SH-SY5Y (cell line): ENCODE data around the gene SERPIND1.

Experiments
- GATA2 ChIP-seq: IDR thresholded peaks from 2 replicates; pipeline ENCODE4 v1.6.1; 2011; ENCODE audit warnings: mild to moderate bottlenecking, low read depth, low read length
- GATA3 ChIP-seq: IDR thresholded peaks from 2 replicates; pipeline ENCODE4 v1.6.1; 2011; ENCODE audit warnings: low read depth, mild to moderate bottlenecking, low read length, moderate library complexity

SERPIND1 gene

DNA sequence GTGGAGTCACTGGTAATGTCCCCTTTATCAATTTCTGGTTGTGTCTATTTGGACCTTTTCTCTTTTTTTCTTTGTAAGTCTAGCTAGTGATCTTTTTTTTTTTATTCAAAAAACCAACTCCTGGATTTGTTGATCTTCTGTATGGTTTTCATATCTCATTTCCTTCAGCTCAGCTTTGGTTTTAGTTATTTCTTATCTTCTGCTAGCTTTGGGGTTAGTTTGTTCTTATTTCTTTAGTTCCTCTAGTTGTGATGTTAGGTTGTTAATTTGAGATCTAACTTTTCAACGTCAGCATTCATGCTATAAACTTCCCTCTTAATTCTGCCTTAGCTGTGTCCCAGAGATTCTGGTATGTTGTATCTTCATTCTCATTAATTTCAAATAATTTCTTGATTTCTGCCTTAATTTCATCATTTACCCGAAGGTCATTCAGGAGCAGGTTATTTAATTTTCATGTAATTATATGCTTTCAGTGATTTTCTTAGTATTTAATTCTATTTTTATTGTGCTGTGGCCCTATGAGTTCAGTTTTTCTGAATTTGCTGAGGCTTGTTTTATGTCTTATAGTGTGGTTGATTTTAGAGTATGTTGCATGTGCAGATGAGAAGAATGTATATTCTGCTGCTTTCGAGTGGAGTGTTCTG lies 55.7 kb downstream of the SERPIND1 start:
- TF ChIP-seq GATA3 (no peak), GATA2 (no peak)

DNA sequence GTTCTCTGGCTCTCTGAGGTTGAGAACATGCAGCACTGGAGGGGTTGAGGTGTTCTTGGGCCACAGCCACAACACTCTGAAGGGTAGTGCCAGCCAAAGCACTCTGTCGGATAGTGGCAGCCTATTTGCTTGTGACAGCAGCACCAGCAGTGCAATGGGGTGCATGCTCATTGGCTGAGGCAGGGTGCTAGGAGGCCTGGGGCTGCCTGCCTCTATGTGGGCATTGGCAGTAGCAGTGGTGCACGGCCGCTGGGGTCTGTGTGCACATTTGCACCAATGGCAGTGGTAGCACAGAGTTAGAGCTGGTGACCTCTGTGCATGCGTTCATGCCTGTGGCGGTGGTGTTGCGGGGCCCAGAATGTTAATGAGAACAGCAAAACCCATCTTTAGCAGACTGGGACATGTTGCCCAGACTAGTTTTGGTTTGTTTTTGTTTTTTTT lies 59.3 kb downstream of the SERPIND1 start:
- no peak for TF ChIP-seq GATA3
- no peak for TF ChIP-seq GATA2

DNA sequence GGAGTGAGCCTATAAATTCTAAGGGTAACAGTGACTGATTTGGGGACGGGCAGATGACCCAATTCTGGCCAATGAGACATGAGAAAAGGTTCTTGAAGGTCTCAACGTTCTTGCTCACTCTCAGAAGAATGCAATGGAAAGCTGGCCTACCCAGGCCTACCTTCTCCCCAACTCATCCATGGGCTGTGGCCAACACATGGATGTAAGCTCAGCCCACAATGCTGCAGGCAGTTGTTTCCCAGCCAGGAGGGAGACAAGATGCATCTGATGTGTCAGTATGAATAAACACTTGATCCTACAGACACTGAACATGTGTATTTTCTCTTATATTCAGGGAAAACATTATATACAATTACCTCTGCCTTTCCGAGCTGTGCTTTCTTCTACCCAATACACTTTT lies 60.3 kb downstream of the SERPIND1 start:
- TF ChIP-seq GATA2 (no peak), GATA3 (no peak)

DNA sequence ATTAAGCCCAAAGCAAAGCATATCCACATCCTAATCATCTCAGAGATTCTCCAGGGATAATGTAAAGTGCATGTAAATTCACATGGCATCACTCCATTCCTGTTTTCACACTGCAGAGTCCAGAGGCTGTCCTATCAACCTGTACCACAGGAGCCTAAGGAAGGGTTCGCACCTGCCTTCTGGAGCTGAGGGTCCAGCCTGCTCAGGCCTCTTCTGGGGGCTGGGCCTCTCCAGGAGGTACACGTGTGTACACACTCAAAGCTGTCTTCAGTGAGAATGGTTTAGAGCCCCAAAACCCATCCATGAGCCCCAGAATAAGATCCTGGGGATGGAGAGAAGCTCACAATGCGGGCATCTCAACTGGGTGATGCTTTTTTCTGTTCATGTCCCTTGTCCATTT lies 60.8 kb downstream of the SERPIND1 start:
- no peak for TF ChIP-seq GATA3
- TF ChIP-seq GATA2: no peak
